Fibroblast of pulmonary artery (primary cell): ENCODE measurements around the gene RNF223.
A peak's percentile ranks its signal among the peaks of the same experiment; 100 is the strongest.
"Not testable (repeated sequence)": the region's sequence is repeated elsewhere in the genome, so short reads cannot be mapped to it uniquely, and the experiment has no call there.

Experiments used
- DNase-seq: peaks from one replicate; pipeline ENCODE4 v3.0.0-alpha.2; 2010; ENCODE audit warnings: low read depth
- H3K4me3 ChIP-seq: replicated peaks from 2 replicates; pipeline ENCODE4 v1.5.1; 2011; ENCODE audit warnings: low read depth, mild to moderate bottlenecking, control low read depth, low read length, moderate library complexity
- CTCF ChIP-seq: IDR thresholded peaks from 2 replicates; pipeline ENCODE4 v1.5.1; 2011; ENCODE audit warnings: mild to moderate bottlenecking, control low read depth, low read length, inconsistent platforms; ENCODE audit errors: missing control alignments

The RNF223 gene

GRCh38 chr1:1033731-1034438 is 40.2 kb downstream of the RNF223 start:
- peak overlapping the region; percentile 10 for H3K4me3 ChIP-seq
- DNase-seq = no peak
- TF ChIP-seq CTCF = no peak

GRCh38 chr1:1033009-1033587 is 41.0 kb downstream of the RNF223 start:
- peak; percentile 72 for DNase-seq
- TF ChIP-seq CTCF = peak; percentile 49
- peak overlapping the region; percentile 40 for H3K4me3 ChIP-seq

GRCh38 chr1:1032424-1032823 is 41.7 kb downstream of the RNF223 start:
- H3K4me3 ChIP-seq = no peak overlapping the region
- DNase-seq = no peak
- TF ChIP-seq CTCF = no peak

- DNase-seq = no peak
- H3K4me3 ChIP-seq = no peak overlapping the region
- TF ChIP-seq CTCF = no peak
Measured at GRCh38 chr1:1031659-1032235, 42.4 kb downstream of the RNF223 start.

GRCh38 chr1:1030867-1031658 is 43.0 kb downstream of the RNF223 start:
- not testable (repeated sequence) for DNase-seq, H3K4me3 ChIP-seq

GRCh38 chr1:1027791-1028190 is 46.3 kb downstream of the RNF223 start:
- TF ChIP-seq CTCF = no peak
- no peak for DNase-seq
- no peak overlapping the region for H3K4me3 ChIP-seq

GRCh38 chr1:1026599-1027413 is 47.3 kb downstream of the RNF223 start:
- DNase-seq = no peak
- no peak for TF ChIP-seq CTCF
- H3K4me3 ChIP-seq = no peak overlapping the region
